Esophagus squamous epithelium (tissue), 4 donors: ENCODE measurements around the gene TRIM26.

Experiments used
- POLR2A ChIP-seq, 4 donors: fragments of 450-650 bp; IDR thresholded peaks; one replicate each; pipeline ENCODE4 v1.6.1; 2017; ENCODE audit warnings: antibody characterized with exemption in 4 of 4, mild to moderate bottlenecking in 4 of 4, moderate library complexity in 3 of 4
- TF ChIP-seq, protein P1 (sequence below), 6 experiments: fragments of 450-650 bp in 4 of 6; fragments of 200-600 bp in 2 of 6; sonication (generic) in 2 of 6; IDR thresholded peaks; one replicate each; pipeline ENCODE4 v1.5.1; 2016 to 2019; ENCODE audit warnings: antibody characterized with exemption in 6 of 6, mild to moderate bottlenecking in 4 of 6, moderate library complexity in 4 of 6

DNA sequence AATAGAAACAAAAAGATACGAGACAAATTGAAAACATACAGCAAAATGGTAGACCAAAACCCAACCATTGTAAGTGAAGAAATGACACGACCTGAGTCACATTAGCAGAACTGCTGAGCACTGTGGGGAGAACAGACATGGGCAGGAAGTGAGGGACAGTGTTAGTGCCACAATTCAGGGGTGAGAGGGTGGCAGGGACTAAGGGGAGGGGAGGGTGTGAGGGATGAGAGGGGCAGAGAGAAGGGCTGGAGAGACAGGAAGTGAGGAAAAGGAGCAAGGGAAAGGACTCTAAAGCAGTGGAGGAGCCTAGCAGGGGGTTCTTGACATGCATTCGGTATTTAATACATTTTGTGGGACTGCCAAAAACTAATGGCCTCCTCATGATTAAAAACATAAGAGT is 45.0 kb upstream of the TRIM26 start:
- TF ChIP-seq POLR2A (IDR thresholded peaks at IDR 0.05): no peak
- TF ChIP-seq, protein P1, sequence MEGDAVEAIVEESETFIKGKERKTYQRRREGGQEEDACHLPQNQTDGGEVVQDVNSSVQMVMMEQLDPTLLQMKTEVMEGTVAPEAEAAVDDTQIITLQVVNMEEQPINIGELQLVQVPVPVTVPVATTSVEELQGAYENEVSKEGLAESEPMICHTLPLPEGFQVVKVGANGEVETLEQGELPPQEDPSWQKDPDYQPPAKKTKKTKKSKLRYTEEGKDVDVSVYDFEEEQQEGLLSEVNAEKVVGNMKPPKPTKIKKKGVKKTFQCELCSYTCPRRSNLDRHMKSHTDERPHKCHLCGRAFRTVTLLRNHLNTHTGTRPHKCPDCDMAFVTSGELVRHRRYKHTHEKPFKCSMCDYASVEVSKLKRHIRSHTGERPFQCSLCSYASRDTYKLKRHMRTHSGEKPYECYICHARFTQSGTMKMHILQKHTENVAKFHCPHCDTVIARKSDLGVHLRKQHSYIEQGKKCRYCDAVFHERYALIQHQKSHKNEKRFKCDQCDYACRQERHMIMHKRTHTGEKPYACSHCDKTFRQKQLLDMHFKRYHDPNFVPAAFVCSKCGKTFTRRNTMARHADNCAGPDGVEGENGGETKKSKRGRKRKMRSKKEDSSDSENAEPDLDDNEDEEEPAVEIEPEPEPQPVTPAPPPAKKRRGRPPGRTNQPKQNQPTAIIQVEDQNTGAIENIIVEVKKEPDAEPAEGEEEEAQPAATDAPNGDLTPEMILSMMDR (IDR thresholded peaks at IDR 0.05): no peak
